ENCODE data around the gene ARHGAP12.

DNA sequence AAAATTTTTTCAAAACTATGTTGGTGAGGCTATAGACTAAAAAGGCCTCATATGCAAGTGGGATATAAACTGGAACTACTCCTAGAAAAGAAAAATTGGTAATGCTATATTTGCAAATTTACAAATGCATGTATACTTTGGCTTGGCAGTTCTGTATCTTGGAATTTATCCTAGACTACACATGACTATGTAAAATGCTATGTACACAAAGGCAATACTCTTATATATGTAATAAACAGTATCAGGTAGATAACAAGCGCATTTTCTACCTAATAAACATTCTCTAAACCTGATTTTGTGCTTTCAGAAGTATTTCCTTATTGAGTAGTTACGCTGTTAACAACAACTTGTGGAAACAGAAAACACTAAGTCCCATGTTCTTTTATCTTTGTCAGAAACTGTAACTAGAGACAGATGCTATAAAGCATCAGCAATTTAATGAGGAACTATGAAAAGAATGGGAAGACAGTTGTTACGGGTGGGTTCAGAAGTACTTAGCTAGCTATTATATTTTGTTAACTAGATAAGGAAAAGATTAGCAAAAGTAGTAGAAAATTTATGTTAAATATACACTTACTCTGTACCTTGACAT is 107.8 kb downstream of the ARHGAP12 start:
- TF ChIP-seq EZH2 (IDR thresholded peaks at IDR 0.05) (no peak), POLR2AphosphoS5 (IDR thresholded peaks at IDR 0.05; ENCODE audit: borderline replicate concordance, low read depth, low read length) (no peak), FOXP2 (optimal IDR thresholded peaks at IDR 0.05; ENCODE audit: control extremely low read depth, extremely low read length, insufficient read depth) (no peak)
